ENCODE measurements around the gene EXO1. TPM values are rescaled to one million over a fixed set of nuclear protein-coding genes. Genes with fewer than 3 reads are reported as not detected.

EXO1 gene
- total RNA-seq, 2 donors from 2014 or later: 21.7 to 30.9 TPM

DNA sequence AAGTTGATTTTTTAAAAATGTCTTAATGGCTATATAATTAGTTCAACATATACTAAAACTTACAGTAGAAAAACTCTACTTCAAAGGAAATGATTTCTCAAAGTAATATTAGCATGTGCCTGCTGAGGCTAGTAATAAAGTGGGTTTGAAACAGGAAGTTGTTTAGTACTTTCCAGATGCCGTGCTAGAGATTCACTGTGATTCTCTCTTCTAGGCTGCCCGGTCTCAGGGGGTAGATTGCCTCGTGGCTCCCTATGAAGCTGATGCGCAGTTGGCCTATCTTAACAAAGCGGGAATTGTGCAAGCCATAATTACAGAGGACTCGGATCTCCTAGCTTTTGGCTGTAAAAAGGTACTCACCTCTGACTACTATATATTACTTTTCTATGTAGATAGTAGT lies 9.1 kb downstream of the EXO1 start:
- Mint-ChIP-seq H3K4me3 (no peak overlapping the region), H3K9me3 (peaks cover under 1% of the 10 kb centered on the region), H3K27ac (no peak overlapping the region), H3K36me3 (ENCODE audit: low read depth) (peaks cover 56% of the 10 kb centered on the region), H3K27me3 (ENCODE audit: insufficient read depth) (no peaks in the 10 kb centered on the region), H3K4me1 (peaks cover under 1% of the 10 kb centered on the region)
- Histone ChIP-seq H3K4me1 (ENCODE audit: control insufficient read depth, insufficient read depth, low read length) (no peaks in the 10 kb centered on the region), H3K9me3 (ENCODE audit: control insufficient read depth, low read length) (peaks cover 5% of the 10 kb centered on the region), H3K4me3 (ENCODE audit: low read length) (no peak overlapping the region), H3K27me3 (ENCODE audit: control insufficient read depth, insufficient read depth, low read length, poor library complexity, severe bottlenecking) (no peaks in the 10 kb centered on the region), H3K9ac (ENCODE audit: extremely low read depth, low read length, poor library complexity, severe bottlenecking) (no peak overlapping the region), H3K27ac (ENCODE audit: low read depth, low read length) (no peak overlapping the region), H3K36me3 (ENCODE audit: control insufficient read depth, insufficient read depth, low read length) (peaks cover 68% of the 10 kb centered on the region)
- WGBS, 2 experiments (ENCODE audit: insufficient coverage in 1 of 2, insufficient read length in 1 of 2): 95 to 96% methylated on average over 3 to 6 of the region's 6 CpGs
- DNase-seq: no peak
- TF ChIP-seq, protein P1, sequence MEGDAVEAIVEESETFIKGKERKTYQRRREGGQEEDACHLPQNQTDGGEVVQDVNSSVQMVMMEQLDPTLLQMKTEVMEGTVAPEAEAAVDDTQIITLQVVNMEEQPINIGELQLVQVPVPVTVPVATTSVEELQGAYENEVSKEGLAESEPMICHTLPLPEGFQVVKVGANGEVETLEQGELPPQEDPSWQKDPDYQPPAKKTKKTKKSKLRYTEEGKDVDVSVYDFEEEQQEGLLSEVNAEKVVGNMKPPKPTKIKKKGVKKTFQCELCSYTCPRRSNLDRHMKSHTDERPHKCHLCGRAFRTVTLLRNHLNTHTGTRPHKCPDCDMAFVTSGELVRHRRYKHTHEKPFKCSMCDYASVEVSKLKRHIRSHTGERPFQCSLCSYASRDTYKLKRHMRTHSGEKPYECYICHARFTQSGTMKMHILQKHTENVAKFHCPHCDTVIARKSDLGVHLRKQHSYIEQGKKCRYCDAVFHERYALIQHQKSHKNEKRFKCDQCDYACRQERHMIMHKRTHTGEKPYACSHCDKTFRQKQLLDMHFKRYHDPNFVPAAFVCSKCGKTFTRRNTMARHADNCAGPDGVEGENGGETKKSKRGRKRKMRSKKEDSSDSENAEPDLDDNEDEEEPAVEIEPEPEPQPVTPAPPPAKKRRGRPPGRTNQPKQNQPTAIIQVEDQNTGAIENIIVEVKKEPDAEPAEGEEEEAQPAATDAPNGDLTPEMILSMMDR (conservative IDR thresholded peaks at IDR 0.05): no peak

DNA sequence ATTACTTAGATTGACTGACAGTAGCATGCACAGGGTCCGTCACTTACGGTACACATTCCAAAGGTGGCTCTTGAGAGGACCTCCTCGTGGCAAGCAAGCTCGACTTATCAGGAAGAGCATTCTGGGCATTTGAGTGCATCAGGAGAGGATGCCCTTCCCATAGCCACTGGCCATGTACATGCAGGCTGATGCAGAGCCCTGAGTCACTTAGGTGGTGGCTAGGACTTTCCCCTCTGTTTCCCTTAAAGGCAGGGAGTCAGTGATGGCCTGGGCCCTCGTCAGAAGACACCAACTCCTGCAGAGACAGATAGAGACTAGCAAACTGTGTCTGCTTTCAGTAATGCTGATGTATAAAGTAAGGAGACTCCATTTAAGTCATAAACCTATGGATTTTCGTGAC lies 12.9 kb downstream of the EXO1 start:
- peaks cover 50% of the 10 kb centered on the region for H3K36me3 Mint-ChIP-seq (ENCODE audit: low read depth)
- Histone ChIP-seq H3K9ac (ENCODE audit: extremely low read depth, low read length, poor library complexity, severe bottlenecking) (no peak overlapping the region), H3K4me3 (ENCODE audit: low read length) (no peak overlapping the region), H3K27me3 (ENCODE audit: control insufficient read depth, insufficient read depth, low read length, poor library complexity, severe bottlenecking) (no peaks in the 10 kb centered on the region), H3K36me3 (ENCODE audit: control insufficient read depth, insufficient read depth, low read length) (peaks cover 64% of the 10 kb centered on the region), H3K4me1 (ENCODE audit: control insufficient read depth, insufficient read depth, low read length) (no peaks in the 10 kb centered on the region), H3K9me3 (ENCODE audit: control insufficient read depth, low read length) (peaks cover 5% of the 10 kb centered on the region), H3K27ac (ENCODE audit: low read depth, low read length) (no peak overlapping the region)
- H3K9me3 Mint-ChIP-seq: peaks cover 2% of the 10 kb centered on the region
- WGBS, 2 experiments (ENCODE audit: insufficient coverage in 1 of 2, insufficient read length in 1 of 2): 84 to 86% methylated on average over 5 of the region's 6 CpGs
- peaks cover 6% of the 10 kb centered on the region for H3K4me1 Mint-ChIP-seq
- DNase-seq: no peak
- no peaks in the 10 kb centered on the region for H3K27me3 Mint-ChIP-seq (ENCODE audit: insufficient read depth)
- TF ChIP-seq, protein P1 (conservative IDR thresholded peaks at IDR 0.05): no peak
- H3K4me3 Mint-ChIP-seq: no peak overlapping the region
- no peak overlapping the region for H3K27ac Mint-ChIP-seq

DNA sequence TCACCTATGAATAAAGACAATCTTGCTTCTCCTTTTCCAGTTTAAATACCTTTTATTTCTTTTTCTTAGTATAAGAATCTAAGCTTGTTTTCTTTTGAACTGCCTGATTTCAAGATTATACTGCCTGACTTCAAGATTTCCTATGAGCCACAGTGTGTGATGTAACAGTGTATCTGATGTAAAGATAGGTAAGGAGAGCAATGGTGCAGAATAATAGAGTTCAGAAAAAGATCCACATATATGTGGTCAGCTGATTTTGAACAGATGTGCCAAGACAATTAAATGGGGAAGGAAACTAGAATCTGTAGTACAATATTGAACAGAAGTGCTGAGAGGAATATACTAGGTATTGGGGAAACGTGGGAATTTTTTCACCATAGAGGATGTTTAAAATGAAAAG lies 21.0 kb downstream of the EXO1 start:
- Histone ChIP-seq H3K9ac (ENCODE audit: extremely low read depth, low read length, poor library complexity, severe bottlenecking) (no peak overlapping the region), H3K9me3 (ENCODE audit: control insufficient read depth, low read length) (no peaks in the 10 kb centered on the region), H3K4me1 (ENCODE audit: control insufficient read depth, insufficient read depth, low read length) (no peaks in the 10 kb centered on the region), H3K27me3 (ENCODE audit: control insufficient read depth, insufficient read depth, low read length, poor library complexity, severe bottlenecking) (no peaks in the 10 kb centered on the region), H3K27ac (ENCODE audit: low read depth, low read length) (no peak overlapping the region), H3K36me3 (ENCODE audit: control insufficient read depth, insufficient read depth, low read length) (peaks cover 47% of the 10 kb centered on the region), H3K4me3 (ENCODE audit: low read length) (no peak overlapping the region)
- no peaks in the 10 kb centered on the region for H3K4me1 Mint-ChIP-seq
- no peak overlapping the region for H3K27ac Mint-ChIP-seq
- H3K4me3 Mint-ChIP-seq: no peak overlapping the region
- TF ChIP-seq, protein P1 (conservative IDR thresholded peaks at IDR 0.05): no peak
- H3K9me3 Mint-ChIP-seq: no peaks in the 10 kb centered on the region
- H3K36me3 Mint-ChIP-seq (ENCODE audit: low read depth): peaks cover 47% of the 10 kb centered on the region
- no peaks in the 10 kb centered on the region for H3K27me3 Mint-ChIP-seq (ENCODE audit: insufficient read depth)
- DNase-seq: no peak
- WGBS, 2 experiments (ENCODE audit: insufficient coverage in 1 of 2, insufficient read length in 1 of 2): 80% methylated on average over 1 of the region's 1 CpG; no CpG with 5 or more reads in 1 of the 2 experiments

Data from endodermal cell (in vitro differentiated cells).